Activated CD4-positive, alpha-beta T cell treated with anti-CD3 and anti-CD28 coated beads for 1 hour (primary cell): ENCODE data around the gene TP53TG5.

Experiments
- DNase-seq: peaks from one replicate; pipeline ENCODE4 v3.0.0-alpha.2; 2020

The TP53TG5 gene

GRCh38 chr20:45322952-45323383 is 55.2 kb downstream of the TP53TG5 start:
- DNase-seq: no peak
